Stomach (tissue), 4 donors: ENCODE data around the gene PPP5C.

Experiments used
- CTCF ChIP-seq, 7 experiments: fragments of 450-650 bp in 4 of 7; fragments of 200-600 bp in 3 of 7; sonication (generic) in 3 of 7; IDR thresholded peaks; one replicate each; pipeline ENCODE4 v1.5.1; 2016 to 2019; ENCODE audit warnings: antibody characterized with exemption in 7 of 7, control low read depth in 2 of 7, mild to moderate bottlenecking in 1 of 7
- POLR2AphosphoS5 ChIP-seq, 3 donors: sonication (generic); formaldehyde crosslinking; IDR thresholded peaks; one replicate each; pipeline ENCODE4 v1.6.1; 2016; ENCODE audit warnings: antibody characterized with exemption in 3 of 3

- TF ChIP-seq POLR2AphosphoS5 (IDR thresholded peaks at IDR 0.05) (no peak), CTCF (IDR thresholded peaks at IDR 0.05) (no peak)
Observed at GRCh38 chr19:46391296-46392251, 44.7 kb downstream of the PPP5C start.
